OCI-LY1 (cell line): Measurements from ENCODE around the gene PRUNE2.

ENCODE experiments used
- EZH2 ChIP-seq: fragments of 200-600 bp; sonication (generic), shearing (Covaris generic); IDR thresholded peaks from 2 replicates; pipeline ENCODE4 v1.8.0; 2017; ENCODE audit warnings: borderline replicate concordance, mixed run types, mild to moderate bottlenecking, antibody characterized with exemption, low read length, moderate library complexity, mixed read lengths
- TF ChIP-seq, protein P1 (sequence below): fragments of 200-600 bp; sonication (generic), shearing (Covaris generic); IDR thresholded peaks from 2 replicates; pipeline ENCODE4 v1.5.1; 2017; ENCODE audit warnings: mild to moderate bottlenecking, antibody characterized with exemption, low read length, moderate library complexity, mixed read lengths

DNA sequence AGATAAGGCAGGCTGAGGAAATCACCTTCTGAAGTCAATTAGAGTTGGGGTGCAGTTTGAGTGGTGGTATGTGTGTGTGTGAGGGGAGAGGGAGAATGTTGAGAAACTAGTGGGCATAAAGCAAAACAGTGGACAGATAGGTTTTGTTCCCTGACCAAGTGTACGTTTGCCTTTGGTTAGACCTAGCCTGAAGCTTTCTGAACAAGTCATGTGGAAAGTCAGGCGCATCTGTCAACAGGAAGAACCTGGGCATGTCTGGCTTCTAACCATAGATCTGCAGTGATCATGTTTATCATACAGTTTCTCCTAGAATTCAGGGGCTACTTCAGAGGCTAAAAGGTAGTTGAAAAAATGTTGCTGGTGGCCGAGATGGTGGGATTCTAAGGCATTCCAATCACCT, 284.9 kb downstream of the PRUNE2 start:
- TF ChIP-seq, protein P1, sequence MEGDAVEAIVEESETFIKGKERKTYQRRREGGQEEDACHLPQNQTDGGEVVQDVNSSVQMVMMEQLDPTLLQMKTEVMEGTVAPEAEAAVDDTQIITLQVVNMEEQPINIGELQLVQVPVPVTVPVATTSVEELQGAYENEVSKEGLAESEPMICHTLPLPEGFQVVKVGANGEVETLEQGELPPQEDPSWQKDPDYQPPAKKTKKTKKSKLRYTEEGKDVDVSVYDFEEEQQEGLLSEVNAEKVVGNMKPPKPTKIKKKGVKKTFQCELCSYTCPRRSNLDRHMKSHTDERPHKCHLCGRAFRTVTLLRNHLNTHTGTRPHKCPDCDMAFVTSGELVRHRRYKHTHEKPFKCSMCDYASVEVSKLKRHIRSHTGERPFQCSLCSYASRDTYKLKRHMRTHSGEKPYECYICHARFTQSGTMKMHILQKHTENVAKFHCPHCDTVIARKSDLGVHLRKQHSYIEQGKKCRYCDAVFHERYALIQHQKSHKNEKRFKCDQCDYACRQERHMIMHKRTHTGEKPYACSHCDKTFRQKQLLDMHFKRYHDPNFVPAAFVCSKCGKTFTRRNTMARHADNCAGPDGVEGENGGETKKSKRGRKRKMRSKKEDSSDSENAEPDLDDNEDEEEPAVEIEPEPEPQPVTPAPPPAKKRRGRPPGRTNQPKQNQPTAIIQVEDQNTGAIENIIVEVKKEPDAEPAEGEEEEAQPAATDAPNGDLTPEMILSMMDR = no peak
- no peak for TF ChIP-seq EZH2
